K562 (cell line): ENCODE data around the gene PRKAR2B. TPM values are rescaled to one million over a fixed set of nuclear protein-coding genes. Genes with fewer than 3 reads are reported as not detected.
A peak's percentile ranks its signal among the peaks of the same experiment; 100 is the strongest.

ENCODE experiments used
- GATA2 ChIP-seq: sonication (generic); formaldehyde crosslinking; IDR thresholded peaks from 2 replicates; pipeline ENCODE4 v1.4.0; 2020; ENCODE audit warnings: mild to moderate bottlenecking, missing genetic modification reagents
- MEF2A ChIP-seq: IDR thresholded peaks from 2 replicates; pipeline ENCODE4 v1.6.1; 2011; ENCODE audit warnings: low read depth, mild to moderate bottlenecking, low read length, moderate library complexity; ENCODE audit not compliant: control insufficient read depth
- NFRKB ChIP-seq: fragments of 450-650 bp; IDR thresholded peaks from 2 replicates; pipeline ENCODE4 v1.6.1; 2016; ENCODE audit warnings: low read depth
- RFX7 ChIP-seq: fragments of 250-450 bp; sonication (Bioruptor Pico); IDR thresholded peaks from 2 replicates; pipeline ENCODE4 v1.5.1; 2021; ENCODE audit warnings: mild to moderate bottlenecking
- SIN3A ChIP-seq, 2 experiments: fragments of 150-350 bp in 1 of 2; IDR thresholded peaks; 2 replicates each; pipeline ENCODE4 v1.6.1; 2011 to 2016; ENCODE audit warnings: borderline replicate concordance in 2 of 2, low read depth in 2 of 2, low read length in 2 of 2, mild to moderate bottlenecking in 2 of 2, moderate library complexity in 2 of 2; ENCODE audit not compliant: control insufficient read depth in 1 of 2
- ZNF165 ChIP-seq: fragments of 250-450 bp; sonication (Bioruptor Pico); IDR thresholded peaks from 2 replicates; pipeline ENCODE4 v1.4.0; 2020; ENCODE audit warnings: borderline replicate concordance
- ZNF354B ChIP-seq: fragments of 250-450 bp; sonication (Bioruptor Pico); IDR thresholded peaks from 2 replicates; pipeline ENCODE4 v1.4.0; 2020
- ZNF408 ChIP-seq: fragments of 250-450 bp; sonication (Bioruptor Pico); IDR thresholded peaks from 2 replicates; pipeline ENCODE4 v1.4.0; 2020; ENCODE audit warnings: low read depth, mild to moderate bottlenecking, moderate library complexity
- ZNF707 ChIP-seq: fragments of 250-450 bp; sonication (Bioruptor Pico); conservative IDR thresholded peaks from 2 replicates; pipeline ENCODE4 v1.8.0; 2022; ENCODE audit warnings: inconsistent platforms, mild to moderate bottlenecking, moderate library complexity
- polyA plus RNA-seq, 8 experiments: library from polyadenylated mRNA; depleted of rRNA in 4 of 8; stranded (reverse) in 5 of 8; unstranded in 3 of 8; fragments of >200 nt; fragmentation: Nextera tagmentation in 2 of 8; fragmentation: Illumina TruSeq in 1 of 8; extraction: Ambion mirVana in 2 of 8; extraction: Trizol in 1 of 8; gene quantifications; 2 replicates each; pipeline versions ENCODE4 v1.2.1 to v1.2.3, GENCODE V29; 2011 to 2014; ENCODE audit warnings: inconsistent platforms in 1 of 8, missing spikeins in 1 of 8
- total RNA-seq, 7 experiments: library from RNA; depleted of rRNA in 6 of 7; stranded (reverse); fragments of >200 nt in 6 of 7; fragmentation: Illumina TruSeq in 2 of 7; extraction: Trizol in 2 of 7; gene quantifications; 2 replicates each; pipeline versions ENCODE4 v1.2.1 to v1.2.3, GENCODE V29; 2011 to 2021; ENCODE audit warnings: low replicate concordance in 1 of 7
- TF ChIP-seq, protein P1 (sequence below): fragments of 250-450 bp; sonication (Bioruptor Pico); IDR thresholded peaks from 2 replicates; pipeline ENCODE4 v1.8.0; 2021; ENCODE audit warnings: moderate library complexity, mild to moderate bottlenecking, inconsistent platforms
- TF ChIP-seq, protein P2 (sequence below), 2 experiments: fragments of 450-650 bp; formaldehyde crosslinking in 1 of 2; IDR thresholded peaks; 2 replicates each; pipeline versions ENCODE4 v1.4.0 to v1.6.1; 2014 to 2020; ENCODE audit warnings: mild to moderate bottlenecking in 2 of 2, borderline replicate concordance in 1 of 2, low read depth in 1 of 2
- TF ChIP-seq, protein P3 (sequence below): sonication (generic); formaldehyde crosslinking; IDR thresholded peaks from 2 replicates; pipeline ENCODE4 v1.9.0; 2022; ENCODE audit warnings: mild to moderate bottlenecking, missing genetic modification reagents
- TF ChIP-seq, protein P4 (sequence below), 2 experiments: fragments of 450-650 bp; conservative IDR thresholded peaks; 2 replicates each; pipeline ENCODE4 v1.6.1; 2017; ENCODE audit warnings: mild to moderate bottlenecking in 2 of 2, moderate library complexity in 2 of 2

The PRKAR2B gene
- total and polyA plus RNA-seq, 9 of the 15 experiments (the other 6 are each of a cell fraction or from before 2014, with no cell fraction given) = 59.0 to 173 (median 129) TPM

DNA sequence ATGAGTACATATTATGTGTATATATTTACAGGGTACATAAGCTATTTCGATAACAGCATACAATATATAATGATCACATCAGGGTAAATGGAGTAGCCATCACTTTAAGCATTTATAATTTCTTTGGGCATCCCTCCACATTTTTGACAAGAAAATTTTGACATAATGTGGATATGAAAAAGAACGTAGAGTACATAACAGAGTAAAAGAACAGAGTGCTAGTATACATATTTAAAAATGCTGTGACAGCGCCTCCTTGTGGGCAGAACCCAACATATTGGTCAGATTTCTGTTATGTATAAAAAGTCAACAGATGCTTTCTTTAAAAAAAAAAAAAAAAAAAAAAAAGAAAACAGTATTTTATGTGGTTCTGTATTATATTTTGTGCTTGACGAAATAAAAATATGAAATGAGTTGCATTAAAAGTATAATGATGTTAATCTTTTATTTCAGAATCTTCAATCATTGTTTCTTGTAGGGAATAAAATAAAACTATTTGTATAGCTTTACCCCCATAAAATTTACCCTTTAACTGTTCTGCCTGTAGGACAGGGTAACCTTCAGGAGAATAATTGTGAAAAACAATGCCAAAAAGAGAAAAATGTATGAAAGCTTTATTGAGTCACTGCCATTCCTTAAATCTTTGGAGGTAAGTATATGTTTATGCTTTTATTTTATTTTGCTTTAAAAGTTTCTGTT is 106.0 kb downstream of the PRKAR2B start (continued):
- TF ChIP-seq, protein P1, sequence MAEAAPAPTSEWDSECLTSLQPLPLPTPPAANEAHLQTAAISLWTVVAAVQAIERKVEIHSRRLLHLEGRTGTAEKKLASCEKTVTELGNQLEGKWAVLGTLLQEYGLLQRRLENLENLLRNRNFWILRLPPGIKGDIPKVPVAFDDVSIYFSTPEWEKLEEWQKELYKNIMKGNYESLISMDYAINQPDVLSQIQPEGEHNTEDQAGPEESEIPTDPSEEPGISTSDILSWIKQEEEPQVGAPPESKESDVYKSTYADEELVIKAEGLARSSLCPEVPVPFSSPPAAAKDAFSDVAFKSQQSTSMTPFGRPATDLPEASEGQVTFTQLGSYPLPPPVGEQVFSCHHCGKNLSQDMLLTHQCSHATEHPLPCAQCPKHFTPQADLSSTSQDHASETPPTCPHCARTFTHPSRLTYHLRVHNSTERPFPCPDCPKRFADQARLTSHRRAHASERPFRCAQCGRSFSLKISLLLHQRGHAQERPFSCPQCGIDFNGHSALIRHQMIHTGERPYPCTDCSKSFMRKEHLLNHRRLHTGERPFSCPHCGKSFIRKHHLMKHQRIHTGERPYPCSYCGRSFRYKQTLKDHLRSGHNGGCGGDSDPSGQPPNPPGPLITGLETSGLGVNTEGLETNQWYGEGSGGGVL (CRISPR knock-in tag) = no peak
- no peak for TF ChIP-seq GATA2 (CRISPR knock-in tag)
- TF ChIP-seq, protein P2, sequence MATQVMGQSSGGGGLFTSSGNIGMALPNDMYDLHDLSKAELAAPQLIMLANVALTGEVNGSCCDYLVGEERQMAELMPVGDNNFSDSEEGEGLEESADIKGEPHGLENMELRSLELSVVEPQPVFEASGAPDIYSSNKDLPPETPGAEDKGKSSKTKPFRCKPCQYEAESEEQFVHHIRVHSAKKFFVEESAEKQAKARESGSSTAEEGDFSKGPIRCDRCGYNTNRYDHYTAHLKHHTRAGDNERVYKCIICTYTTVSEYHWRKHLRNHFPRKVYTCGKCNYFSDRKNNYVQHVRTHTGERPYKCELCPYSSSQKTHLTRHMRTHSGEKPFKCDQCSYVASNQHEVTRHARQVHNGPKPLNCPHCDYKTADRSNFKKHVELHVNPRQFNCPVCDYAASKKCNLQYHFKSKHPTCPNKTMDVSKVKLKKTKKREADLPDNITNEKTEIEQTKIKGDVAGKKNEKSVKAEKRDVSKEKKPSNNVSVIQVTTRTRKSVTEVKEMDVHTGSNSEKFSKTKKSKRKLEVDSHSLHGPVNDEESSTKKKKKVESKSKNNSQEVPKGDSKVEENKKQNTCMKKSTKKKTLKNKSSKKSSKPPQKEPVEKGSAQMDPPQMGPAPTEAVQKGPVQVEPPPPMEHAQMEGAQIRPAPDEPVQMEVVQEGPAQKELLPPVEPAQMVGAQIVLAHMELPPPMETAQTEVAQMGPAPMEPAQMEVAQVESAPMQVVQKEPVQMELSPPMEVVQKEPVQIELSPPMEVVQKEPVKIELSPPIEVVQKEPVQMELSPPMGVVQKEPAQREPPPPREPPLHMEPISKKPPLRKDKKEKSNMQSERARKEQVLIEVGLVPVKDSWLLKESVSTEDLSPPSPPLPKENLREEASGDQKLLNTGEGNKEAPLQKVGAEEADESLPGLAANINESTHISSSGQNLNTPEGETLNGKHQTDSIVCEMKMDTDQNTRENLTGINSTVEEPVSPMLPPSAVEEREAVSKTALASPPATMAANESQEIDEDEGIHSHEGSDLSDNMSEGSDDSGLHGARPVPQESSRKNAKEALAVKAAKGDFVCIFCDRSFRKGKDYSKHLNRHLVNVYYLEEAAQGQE (IDR thresholded peaks at IDR 0.05; ENCODE audit: borderline replicate concordance) = peak; percentile 88
- TF ChIP-seq, protein P2 (CRISPR knock-in tag; IDR thresholded peaks at IDR 0.05; ENCODE audit: low read depth) = no peak
- no peak for TF ChIP-seq NFRKB
- TF ChIP-seq, protein P3, sequence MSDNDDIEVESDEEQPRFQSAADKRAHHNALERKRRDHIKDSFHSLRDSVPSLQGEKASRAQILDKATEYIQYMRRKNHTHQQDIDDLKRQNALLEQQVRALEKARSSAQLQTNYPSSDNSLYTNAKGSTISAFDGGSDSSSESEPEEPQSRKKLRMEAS (CRISPR knock-in tag) = no peak
- TF ChIP-seq ZNF354B (CRISPR knock-in tag) = no peak
- no peak for TF ChIP-seq ZNF408
- TF ChIP-seq RFX7 (CRISPR knock-in tag) = no peak
- TF ChIP-seq ZNF165 (CRISPR knock-in tag) = no peak
- no peak for TF ChIP-seq ZNF707 (CRISPR knock-in tag)
- TF ChIP-seq SIN3A (IDR thresholded peaks at IDR 0.05; ENCODE audit: borderline replicate concordance in 2 of 2, control insufficient read depth in 1 of 2, low read depth in 2 of 2, low read length in 2 of 2) = no peak
- TF ChIP-seq, protein P4, sequence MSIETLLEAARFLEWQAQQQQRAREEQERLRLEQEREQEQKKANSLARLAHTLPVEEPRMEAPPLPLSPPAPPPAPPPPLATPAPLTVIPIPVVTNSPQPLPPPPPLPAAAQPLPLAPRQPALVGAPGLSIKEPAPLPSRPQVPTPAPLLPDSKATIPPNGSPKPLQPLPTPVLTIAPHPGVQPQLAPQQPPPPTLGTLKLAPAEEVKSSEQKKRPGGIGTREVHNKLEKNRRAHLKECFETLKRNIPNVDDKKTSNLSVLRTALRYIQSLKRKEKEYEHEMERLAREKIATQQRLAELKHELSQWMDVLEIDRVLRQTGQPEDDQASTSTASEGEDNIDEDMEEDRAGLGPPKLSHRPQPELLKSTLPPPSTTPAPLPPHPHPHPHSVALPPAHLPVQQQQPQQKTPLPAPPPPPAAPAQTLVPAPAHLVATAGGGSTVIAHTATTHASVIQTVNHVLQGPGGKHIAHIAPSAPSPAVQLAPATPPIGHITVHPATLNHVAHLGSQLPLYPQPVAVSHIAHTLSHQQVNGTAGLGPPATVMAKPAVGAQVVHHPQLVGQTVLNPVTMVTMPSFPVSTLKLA (conservative IDR thresholded peaks at IDR 0.05) = no peak; a peak in 1 of 4 replicates
- TF ChIP-seq MEF2A = no peak
